Thyroid gland (tissue), 4 donors: ENCODE results near the gene HYAL1. TPM values are rescaled to one million over a fixed set of nuclear protein-coding genes. Genes with fewer than 3 reads are reported as not detected.

Source experiments
- DNase-seq, 2 donors: peaks; one replicate each; pipeline ENCODE4 v3.0.0-alpha.2; 2019
- H3K27ac ChIP-seq, 3 donors: fragments of 200-600 bp; sonication (generic); 1 replicate in 2 of 3; 2 replicates in 1 of 3; pipeline ENCODE4 v1.5.1; 2016 to 2019; ENCODE audit warnings: mild to moderate bottlenecking in 1 of 3, moderate library complexity in 1 of 3
- H3K27me3 ChIP-seq: fragments of 200-600 bp; sonication (generic); one replicate; pipeline ENCODE4 v1.5.1; 2019
- H3K36me3 ChIP-seq, 2 donors: fragments of 200-600 bp; sonication (generic); one replicate each; pipeline ENCODE4 v1.5.1; 2016 to 2019
- H3K4me1 ChIP-seq, 2 donors: fragments of 200-600 bp; sonication (generic); one replicate each; pipeline ENCODE4 v1.5.1; 2017 to 2019
- H3K4me3 ChIP-seq, 3 donors: fragments of 200-600 bp; sonication (generic); replicated peaks in 1 of 3; 1 replicate in 2 of 3; 2 replicates in 1 of 3; pipeline ENCODE4 v1.5.1; 2016; ENCODE audit warnings: mild to moderate bottlenecking in 1 of 3
- H3K9me3 ChIP-seq: fragments of 200-600 bp; sonication (generic); one replicate; pipeline ENCODE4 v1.5.1; 2017
- CTCF ChIP-seq, 6 experiments: fragments of 200-600 bp in 3 of 6; fragments of 450-650 bp in 3 of 6; sonication (generic) in 3 of 6; IDR thresholded peaks; one replicate each; pipeline ENCODE4 v1.5.1; 2016 to 2019; ENCODE audit warnings: antibody characterized with exemption in 6 of 6, mild to moderate bottlenecking in 2 of 6, inconsistent platforms in 1 of 6, moderate library complexity in 1 of 6
- POLR2A ChIP-seq, 2 donors: fragments of 450-650 bp; IDR thresholded peaks; one replicate each; pipeline ENCODE4 v1.6.1; 2017; ENCODE audit warnings: antibody characterized with exemption in 2 of 2, mild to moderate bottlenecking in 2 of 2, moderate library complexity in 1 of 2
- WGBS, 2 donors: methylation state at CpG; one replicate each; pipeline ENCODE4 v1.1.5; 2017; 5-methylcytosine and 5-hydroxymethylcytosine counted together
- intact Hi-C: fragments of 100-400 bp; cut with DNase I; formaldehyde crosslinking; loops from one replicate; pipeline ENCODE4 v1.15.1; 2023
- total RNA-seq, 4 donors: library from RNA; depleted of rRNA; stranded (reverse); fragments of >200 nt; gene quantifications; one replicate each; pipeline ENCODE4 v1.2.3, GENCODE V29; 2016

Gene HYAL1
- total RNA-seq, 4 donors from 2014 or later = 5.8 to 13.8 (median 9.7) TPM

- Histone ChIP-seq H3K27ac (peak overlapping the region; percentile 97 to 99 (median 99)), H3K4me1 (peaks cover 36 to 45% of the 10 kb centered on the region in 2 donors), H3K9me3 (no peaks in the 10 kb centered on the region), H3K4me3 (peak overlapping the region in 2 of 3 donors; percentile 28 to 72), H3K27me3 (no peaks in the 10 kb centered on the region), H3K36me3 (peaks cover 22 to 27% of the 10 kb centered on the region in 2 donors)
- 4 to 17% methylated on average over 1 to 14 of the region's 70 CpGs for WGBS, 2 donors
- peak; percentile 94 for DNase-seq
- TF ChIP-seq POLR2A (IDR thresholded peaks at IDR 0.05) (peak in 1 of 2 donors; percentile 85), CTCF (IDR thresholded peaks at IDR 0.05) (peak; percentile 66 to 99 (median 99))
- intact Hi-C loops = no loop called here
These were observed 43.1 kb downstream of the HYAL1 start for GRCh38 chr3:50260027-50260941.

- intact Hi-C loops = no loop called here
- Histone ChIP-seq H3K4me3 (peak overlapping the region in 1 of 3 donors; percentile 72), H3K9me3 (no peaks in the 10 kb centered on the region), H3K4me1 (peaks cover 29 to 45% of the 10 kb centered on the region in 2 donors), H3K27me3 (no peaks in the 10 kb centered on the region), H3K36me3 (peaks cover 26 to 27% of the 10 kb centered on the region in 2 donors), H3K27ac (peak overlapping the region in 2 of 3 donors; percentile 99)
- DNase-seq = no peak
- WGBS, 2 donors = 65 to 80% methylated on average over 5 to 12 of the region's 18 CpGs
- TF ChIP-seq POLR2A (IDR thresholded peaks at IDR 0.05) = no peak
- no peak for TF ChIP-seq CTCF (IDR thresholded peaks at IDR 0.05)
These were observed 43.8 kb downstream of the HYAL1 start for GRCh38 chr3:50259432-50260026.

- Histone ChIP-seq H3K27ac (peak overlapping the region in 1 of 3 donors; percentile 99), H3K4me1 (peaks cover 23 to 43% of the 10 kb centered on the region in 2 donors)
These were observed 44.4 kb downstream of the HYAL1 start for GRCh38 chr3:50258979-50259378.

GRCh38 chr3:50258029-50258680, 45.2 kb downstream of the HYAL1 start:
- intact Hi-C loops = no loop called here
- Histone ChIP-seq H3K4me1 (peaks cover 20 to 41% of the 10 kb centered on the region in 2 donors), H3K9me3 (no peaks in the 10 kb centered on the region), H3K27me3 (no peaks in the 10 kb centered on the region), H3K4me3 (no peak overlapping the region), H3K36me3 (peaks cover 27 to 33% of the 10 kb centered on the region in 2 donors), H3K27ac (peak overlapping the region in 1 of 3 donors; percentile 99)
- no peak for DNase-seq
- WGBS, 2 donors = 72 to 84% methylated on average over 15 to 16 of the region's 17 CpGs
- TF ChIP-seq POLR2A (IDR thresholded peaks at IDR 0.05) (no peak), CTCF (IDR thresholded peaks at IDR 0.05) (no peak)

More at GRCh38 chr3:50258979-50259378, 44.4 kb downstream of the HYAL1 start:
- Histone ChIP-seq H3K4me3 (no peak overlapping the region), H3K9me3 (no peaks in the 10 kb centered on the region), H3K36me3 (peaks cover 26 to 31% of the 10 kb centered on the region in 2 donors), H3K27me3 (no peaks in the 10 kb centered on the region)
- intact Hi-C loops = no loop called here
- DNase-seq = no peak
- TF ChIP-seq CTCF (IDR thresholded peaks at IDR 0.05) (no peak), POLR2A (IDR thresholded peaks at IDR 0.05) (no peak)
- WGBS, 2 donors = 84 to 87% methylated on average over 15 to 16 of the region's 16 CpGs
